ENCODE measurements around the gene PREP.

- no peak for TF ChIP-seq CTCF (IDR thresholded peaks at IDR 0.05)
- TF ChIP-seq POLR2A (IDR thresholded peaks at IDR 0.05) = no peak
Observed at GRCh38 chr6:105276374-105276773, 126.5 kb downstream of the PREP start.
